Dendritic cell treated with granulocyte-macrophage colony-stimulating factor and Interleukin-4, amounts not matched to agents 40 ng/mL and 50 ng/mL, for 4 days (primary cell): ENCODE data around the gene IGF2R.

Experiments used
- H3K27ac Mint-ChIP-seq: one replicate; pipeline ENCODE4 v1.8.0; 2022; ENCODE audit warnings: mild to moderate bottlenecking, mixed read lengths
- H3K27me3 Mint-ChIP-seq: one replicate; pipeline ENCODE4 v1.8.0; 2022; ENCODE audit warnings: mild to moderate bottlenecking, mixed read lengths
- H3K36me3 Mint-ChIP-seq: one replicate; pipeline ENCODE4 v1.8.0; 2022; ENCODE audit warnings: low read depth, mixed read lengths
- H3K4me1 Mint-ChIP-seq: one replicate; pipeline ENCODE4 v1.8.0; 2022; ENCODE audit warnings: low read depth, mixed read lengths
- H3K4me3 Mint-ChIP-seq: one replicate; pipeline ENCODE4 v1.8.0; 2022; ENCODE audit warnings: mild to moderate bottlenecking, moderate library complexity, mixed read lengths
- H3K9me3 Mint-ChIP-seq: one replicate; pipeline ENCODE4 v1.8.0; 2022; ENCODE audit warnings: mixed read lengths
- intact Hi-C: fragments of 100-400 bp; cut with micrococcal nuclease; formaldehyde crosslinking; loops from one replicate; pipeline ENCODE4 v1.15.0; 2022

IGF2R gene

DNA sequence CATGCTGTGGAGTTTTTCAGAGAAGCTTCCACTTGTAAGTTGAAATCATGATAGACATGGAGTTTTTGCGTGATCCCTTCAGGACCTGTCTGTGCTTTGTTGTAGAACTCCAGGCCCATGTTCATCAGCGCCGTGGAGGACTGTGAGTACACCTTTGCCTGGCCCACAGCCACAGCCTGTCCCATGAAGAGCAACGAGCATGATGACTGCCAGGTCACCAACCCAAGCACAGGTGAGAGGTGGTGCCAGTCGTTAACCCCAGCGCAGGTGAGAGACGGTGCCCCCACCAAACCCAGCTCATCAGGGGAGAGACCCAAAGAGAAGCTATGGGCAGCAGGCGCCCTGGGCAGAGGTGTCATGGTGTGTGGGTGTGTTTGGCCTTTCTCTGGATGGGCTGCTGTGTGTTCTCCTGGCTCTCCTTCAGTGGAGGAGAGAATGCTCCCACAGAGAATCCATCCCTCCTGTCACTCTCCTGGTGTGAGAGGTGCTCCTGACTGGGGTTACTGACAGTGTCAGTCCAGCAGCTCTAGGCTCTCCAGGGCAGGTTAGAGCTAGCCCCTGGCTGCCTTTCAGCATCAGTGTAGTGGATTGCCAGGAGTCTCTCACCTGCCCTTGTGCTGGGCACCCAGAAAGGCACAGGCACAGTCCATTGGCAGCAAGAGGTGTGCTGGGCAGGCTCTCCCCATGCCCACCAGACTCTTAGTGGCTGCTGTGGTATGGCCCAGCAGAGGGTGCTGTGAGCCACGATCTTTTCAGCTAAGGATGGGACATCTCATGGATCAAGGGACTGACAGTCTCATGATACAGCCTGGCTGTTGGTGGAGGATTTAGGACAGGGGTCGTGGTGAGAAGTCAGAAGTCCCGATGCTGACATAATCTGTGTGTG lies 103.2 kb downstream of the IGF2R start:
- Mint-ChIP-seq H3K4me1 (no peaks in the 10 kb centered on the region), H3K27ac (no peak overlapping the region), H3K36me3 (peaks cover 100% of the 10 kb centered on the region), H3K4me3 (no peak overlapping the region), H3K27me3 (no peaks in the 10 kb centered on the region), H3K9me3 (no peaks in the 10 kb centered on the region)
- intact Hi-C loops, result no loop called here

DNA sequence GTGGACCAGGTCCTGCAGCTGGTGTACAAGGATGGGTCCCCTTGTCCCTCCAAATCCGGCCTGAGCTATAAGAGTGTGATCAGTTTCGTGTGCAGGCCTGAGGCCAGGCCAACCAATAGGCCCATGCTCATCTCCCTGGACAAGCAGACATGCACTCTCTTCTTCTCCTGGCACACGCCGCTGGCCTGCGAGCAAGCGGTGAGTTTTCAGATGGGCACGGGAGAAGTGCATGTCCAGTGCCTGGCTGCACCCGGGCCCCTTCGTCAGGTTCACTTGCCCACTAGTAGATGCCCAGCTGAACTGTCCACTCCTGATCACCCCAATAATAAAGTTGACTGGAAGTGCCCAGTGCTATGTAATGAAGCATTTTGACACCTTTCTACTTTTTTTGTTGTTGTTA lies 104.4 kb downstream of the IGF2R start:
- Mint-ChIP-seq H3K36me3 (peaks cover 100% of the 10 kb centered on the region), H3K27me3 (no peaks in the 10 kb centered on the region), H3K27ac (no peak overlapping the region), H3K4me1 (no peaks in the 10 kb centered on the region), H3K4me3 (no peak overlapping the region), H3K9me3 (no peaks in the 10 kb centered on the region)
- intact Hi-C loops, result no loop called here

DNA sequence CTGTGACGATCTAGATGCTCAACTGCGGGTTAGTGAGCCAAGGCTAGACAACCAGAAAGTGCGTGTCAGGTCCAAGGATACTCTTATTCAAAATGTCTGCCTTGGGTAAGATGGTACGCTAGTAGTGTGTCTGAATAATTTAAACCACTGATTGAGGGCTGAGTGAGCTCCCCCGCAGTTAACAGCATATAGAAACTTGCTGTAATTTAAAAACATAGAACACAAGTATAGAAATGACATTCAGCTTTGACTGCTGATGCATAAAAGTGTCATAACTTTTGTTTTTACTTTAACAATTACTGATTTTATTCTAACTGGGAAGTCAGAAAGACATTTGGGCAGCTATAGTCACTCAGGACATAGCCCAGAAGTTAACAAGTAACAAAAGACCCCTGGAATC lies 107.1 kb downstream of the IGF2R start:
- Mint-ChIP-seq H3K27me3 (no peaks in the 10 kb centered on the region), H3K9me3 (no peaks in the 10 kb centered on the region), H3K4me3 (no peak overlapping the region), H3K36me3 (peaks cover 100% of the 10 kb centered on the region), H3K4me1 (no peaks in the 10 kb centered on the region), H3K27ac (no peak overlapping the region)
- intact Hi-C loops, result no loop called here

DNA sequence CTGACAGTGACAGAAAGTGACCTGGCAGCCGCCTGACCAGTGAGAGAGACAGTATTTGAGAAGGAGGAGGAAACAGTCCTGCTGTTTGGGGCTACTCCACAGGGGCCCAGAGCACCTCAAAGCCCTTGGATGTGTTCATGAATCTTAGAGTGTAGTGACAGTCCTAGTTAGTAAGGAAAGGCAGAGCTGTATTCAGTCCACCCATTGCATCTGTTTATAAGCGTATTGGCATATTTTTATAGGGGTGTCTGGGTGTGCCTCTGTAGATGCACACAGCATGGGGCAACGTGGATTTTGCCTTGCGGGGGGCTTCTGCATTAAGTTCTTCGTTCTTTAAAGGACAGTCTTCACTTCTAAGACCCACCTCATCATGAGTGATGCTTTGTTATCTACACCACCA lies 108.1 kb downstream of the IGF2R start:
- intact Hi-C loops, result no loop called here
- no peaks in the 10 kb centered on the region for H3K27me3 Mint-ChIP-seq
- no peaks in the 10 kb centered on the region for H3K9me3 Mint-ChIP-seq
- H3K27ac Mint-ChIP-seq, result no peak overlapping the region
- no peaks in the 10 kb centered on the region for H3K4me1 Mint-ChIP-seq
- peaks cover 100% of the 10 kb centered on the region for H3K36me3 Mint-ChIP-seq
- no peak overlapping the region for H3K4me3 Mint-ChIP-seq

DNA sequence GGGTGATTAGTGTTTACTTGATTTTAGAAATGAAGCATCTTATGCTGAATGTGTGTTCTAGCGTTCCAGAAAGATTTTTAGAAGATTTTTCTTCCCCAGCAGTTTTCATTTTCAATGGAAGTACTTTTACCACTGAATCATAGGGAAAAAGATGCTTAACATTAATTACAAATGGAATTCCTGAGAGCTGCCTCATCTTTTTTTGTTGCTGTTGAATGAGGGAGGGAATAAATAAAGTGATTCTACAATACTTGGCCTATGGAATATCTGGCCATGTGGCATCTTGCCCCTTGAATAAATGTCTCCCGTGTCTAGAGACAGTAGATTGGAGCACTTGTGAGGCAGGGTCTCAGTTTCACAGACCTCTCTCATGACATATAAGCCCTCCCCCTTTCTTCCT lies 108.6 kb downstream of the IGF2R start:
- H3K9me3 Mint-ChIP-seq, result no peaks in the 10 kb centered on the region
- H3K27me3 Mint-ChIP-seq, result no peaks in the 10 kb centered on the region
- H3K4me3 Mint-ChIP-seq, result no peak overlapping the region
- H3K36me3 Mint-ChIP-seq, result peaks cover 100% of the 10 kb centered on the region
- H3K27ac Mint-ChIP-seq, result no peak overlapping the region
- intact Hi-C loops, result no loop called here
- no peaks in the 10 kb centered on the region for H3K4me1 Mint-ChIP-seq

DNA sequence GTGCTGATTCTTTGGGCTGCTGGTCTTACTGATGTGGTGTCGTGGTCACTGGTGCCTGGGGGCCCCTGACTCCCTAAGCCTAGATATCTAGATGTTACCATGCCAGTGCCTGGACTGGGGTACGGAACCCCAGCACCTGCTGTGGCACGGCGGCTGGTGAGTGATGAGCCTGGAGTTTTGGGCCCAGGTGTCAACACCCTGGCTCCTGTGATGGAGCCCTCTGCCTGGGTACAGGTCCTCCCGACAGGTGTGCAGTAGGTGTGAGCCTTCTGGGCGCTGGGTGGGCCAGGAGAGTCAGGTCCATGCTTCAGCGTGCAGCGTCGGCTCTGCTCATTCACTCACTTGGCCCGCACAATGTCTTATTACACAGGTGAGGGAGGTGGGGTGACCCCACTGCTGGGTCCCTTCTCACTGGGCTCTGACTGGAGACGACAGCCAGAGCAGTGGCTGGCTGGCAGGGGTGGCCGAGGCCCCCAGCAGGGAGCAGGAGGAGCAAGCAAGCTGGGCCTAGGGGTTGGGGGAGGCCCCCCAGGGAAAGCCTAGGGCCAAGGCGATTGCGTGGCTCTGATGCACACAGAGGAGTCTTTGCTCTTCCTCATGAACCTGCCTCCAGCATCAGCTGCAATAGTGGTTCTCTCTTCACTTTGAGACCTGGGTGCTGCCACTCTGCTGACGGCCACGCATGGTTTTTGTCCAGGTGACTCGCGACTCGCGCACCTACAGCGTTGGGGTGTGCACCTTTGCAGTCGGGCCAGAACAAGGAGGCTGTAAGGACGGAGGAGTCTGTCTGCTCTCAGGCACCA lies 110.2 kb downstream of the IGF2R start:
- intact Hi-C loops, result no loop called here
- H3K36me3 Mint-ChIP-seq, result peaks cover 100% of the 10 kb centered on the region

DNA sequence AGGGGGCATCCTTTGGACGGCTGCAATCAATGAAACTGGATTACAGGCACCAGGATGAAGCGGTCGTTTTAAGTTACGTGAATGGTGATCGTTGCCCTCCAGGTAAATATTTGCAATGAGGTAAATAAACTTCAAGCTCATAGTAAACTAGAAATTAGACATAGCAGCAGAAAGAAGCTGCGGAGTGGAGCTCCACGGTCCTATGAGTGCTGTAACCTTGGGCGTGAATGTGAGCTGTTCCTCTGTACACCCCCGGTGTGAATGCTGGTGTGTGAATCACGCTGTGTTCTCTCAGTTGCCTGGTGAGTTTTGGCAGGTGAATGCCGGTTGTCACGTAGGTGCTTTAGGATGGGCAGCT lies 110.8 kb downstream of the IGF2R start:
- Mint-ChIP-seq H3K4me1 (no peaks in the 10 kb centered on the region), H3K4me3 (no peak overlapping the region)

More for the DNA sequence above, 110.2 kb downstream of the IGF2R start:
- Mint-ChIP-seq H3K4me3 (no peak overlapping the region), H3K27me3 (no peaks in the 10 kb centered on the region), H3K9me3 (no peaks in the 10 kb centered on the region), H3K4me1 (no peaks in the 10 kb centered on the region), H3K27ac (no peak overlapping the region)

DNA sequence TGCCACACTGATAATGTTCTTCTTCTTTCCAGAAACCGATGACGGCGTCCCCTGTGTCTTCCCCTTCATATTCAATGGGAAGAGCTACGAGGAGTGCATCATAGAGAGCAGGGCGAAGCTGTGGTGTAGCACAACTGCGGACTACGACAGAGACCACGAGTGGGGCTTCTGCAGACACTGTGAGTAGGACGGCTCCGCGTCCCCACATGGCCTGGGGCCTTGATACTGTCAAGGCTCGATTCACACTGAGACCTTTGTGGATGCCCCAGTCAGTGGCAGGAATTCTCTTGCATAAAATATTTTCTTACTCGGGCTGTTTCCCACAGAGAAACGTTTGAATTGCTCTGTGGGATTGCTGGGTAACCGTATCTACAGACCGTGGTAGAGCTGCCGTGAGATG lies 111.2 kb downstream of the IGF2R start:
- intact Hi-C loops, result loop anchor here (10.0 kb wide), 1 partner anchor 305 kb away; no protein-coding TSS in a partner anchor
- no peak overlapping the region for H3K27ac Mint-ChIP-seq
- no peak overlapping the region for H3K4me3 Mint-ChIP-seq
- peaks cover 100% of the 10 kb centered on the region for H3K36me3 Mint-ChIP-seq
- no peaks in the 10 kb centered on the region for H3K9me3 Mint-ChIP-seq
- peaks cover 3% of the 10 kb centered on the region for H3K4me1 Mint-ChIP-seq
- no peaks in the 10 kb centered on the region for H3K27me3 Mint-ChIP-seq

More for the DNA sequence above, 110.8 kb downstream of the IGF2R start:
- Mint-ChIP-seq H3K27me3 (no peaks in the 10 kb centered on the region), H3K27ac (no peak overlapping the region), H3K36me3 (peaks cover 100% of the 10 kb centered on the region), H3K9me3 (no peaks in the 10 kb centered on the region)
- intact Hi-C loops, result loop anchor here (10.0 kb wide), 1 partner anchor 305 kb away; no protein-coding TSS in a partner anchor

DNA sequence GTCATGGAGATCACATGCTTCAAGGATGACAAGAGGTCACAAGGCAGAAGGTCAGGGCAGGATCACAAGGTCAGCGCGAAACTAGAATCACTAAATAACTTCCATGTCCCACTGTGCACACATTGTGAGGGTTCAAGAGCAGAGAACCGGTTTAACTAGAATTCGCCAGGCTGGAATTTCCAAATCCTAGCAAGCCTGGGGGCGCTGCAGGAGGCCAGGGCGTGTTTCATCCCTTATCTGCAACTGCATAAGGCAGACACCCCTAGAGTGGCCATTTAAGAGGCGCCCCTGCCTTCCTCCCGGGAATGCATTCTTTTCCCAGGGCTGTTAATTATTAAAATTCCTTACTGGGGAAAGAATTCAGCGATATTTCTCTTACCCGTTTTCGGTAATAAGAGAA lies 112.5 kb downstream of the IGF2R start:
- Mint-ChIP-seq H3K4me3 (no peak overlapping the region), H3K36me3 (peaks cover 100% of the 10 kb centered on the region), H3K4me1 (peaks cover 5% of the 10 kb centered on the region), H3K27ac (no peak overlapping the region), H3K9me3 (no peaks in the 10 kb centered on the region), H3K27me3 (no peaks in the 10 kb centered on the region)
- intact Hi-C loops, result loop anchor here (10.0 kb wide), 1 partner anchor 307 kb away; no protein-coding TSS in a partner anchor

DNA sequence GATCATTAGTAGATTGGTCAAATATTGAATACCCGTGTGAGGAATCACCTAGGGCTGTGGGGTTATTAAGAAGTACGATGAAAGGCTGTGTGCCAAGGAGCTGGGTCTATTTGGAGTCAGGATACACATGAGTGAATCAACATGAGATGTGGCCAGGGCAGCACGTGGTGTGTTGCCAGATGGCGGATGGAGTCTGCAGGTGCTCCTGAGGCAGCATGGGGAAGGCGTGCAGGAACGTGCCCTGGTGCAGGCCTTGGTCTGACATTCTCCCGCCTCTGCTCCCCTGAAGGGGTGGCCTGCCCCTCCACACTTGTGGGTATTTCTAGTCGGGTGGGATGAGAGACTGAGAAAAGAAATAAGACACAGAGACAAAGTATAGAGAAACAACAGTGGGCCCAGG lies 113.7 kb downstream of the IGF2R start:
- Mint-ChIP-seq H3K4me1 (peaks cover 5% of the 10 kb centered on the region), H3K4me3 (no peak overlapping the region), H3K27ac (no peak overlapping the region), H3K9me3 (no peaks in the 10 kb centered on the region), H3K27me3 (no peaks in the 10 kb centered on the region), H3K36me3 (peaks cover 100% of the 10 kb centered on the region)
- intact Hi-C loops, result loop anchor here (10.0 kb wide), 1 partner anchor 308 kb away; no protein-coding TSS in a partner anchor

DNA sequence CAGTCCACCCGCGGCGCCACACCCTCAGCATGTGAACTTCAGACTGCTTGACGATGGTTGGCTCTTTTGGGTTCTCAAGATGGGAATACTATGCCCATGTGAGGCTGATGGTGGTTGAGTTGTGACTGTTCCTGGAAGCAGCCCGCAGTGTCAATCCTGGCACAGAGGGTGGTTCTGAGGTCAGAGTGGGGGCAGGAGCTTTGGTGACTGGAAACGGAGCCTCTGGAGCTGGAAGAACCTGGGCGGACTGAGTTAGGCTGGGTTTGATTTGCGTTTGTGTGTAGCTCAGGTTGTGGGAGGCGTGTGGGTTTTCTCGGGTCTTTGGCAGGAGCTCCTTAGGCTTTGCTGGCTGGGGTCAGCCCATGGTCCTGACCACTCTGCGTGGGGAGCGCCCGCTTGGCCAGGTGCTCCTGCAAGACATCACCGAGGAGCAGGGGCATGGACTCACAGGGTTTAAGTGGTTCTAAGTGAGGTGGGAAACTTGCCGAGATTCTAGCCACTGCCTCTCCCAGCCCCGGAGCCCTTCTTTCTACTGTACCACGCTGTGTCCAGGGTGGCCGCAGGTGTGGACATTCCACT lies 115.4 kb downstream of the IGF2R start:
- H3K27ac Mint-ChIP-seq, result no peak overlapping the region
- H3K9me3 Mint-ChIP-seq, result no peaks in the 10 kb centered on the region
- H3K27me3 Mint-ChIP-seq, result no peaks in the 10 kb centered on the region
- H3K36me3 Mint-ChIP-seq, result peaks cover 100% of the 10 kb centered on the region
- peaks cover 5% of the 10 kb centered on the region for H3K4me1 Mint-ChIP-seq
- no peak overlapping the region for H3K4me3 Mint-ChIP-seq
- intact Hi-C loops, result loop anchor here (10.0 kb wide), 1 partner anchor 309 kb away; no protein-coding TSS in a partner anchor

DNA sequence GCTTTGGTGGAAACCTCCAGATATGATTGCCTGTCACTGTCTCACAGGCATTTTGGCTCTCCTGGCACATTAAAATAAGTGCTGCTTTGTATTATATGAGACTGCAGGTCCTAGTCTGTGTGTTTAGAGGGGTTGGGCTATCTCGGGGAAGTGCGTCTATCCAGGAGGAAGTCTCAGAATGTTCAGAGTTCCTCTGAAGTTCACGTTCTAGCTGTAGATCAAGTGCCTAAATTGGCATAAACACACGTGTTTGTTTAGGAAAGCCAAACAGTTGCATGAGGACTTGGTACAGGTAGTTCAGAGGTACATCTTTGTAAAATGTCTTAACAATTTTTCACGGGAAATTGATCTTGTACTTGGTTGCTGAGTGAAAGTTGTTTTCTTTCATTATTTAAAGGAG lies 116.3 kb downstream of the IGF2R start:
- Mint-ChIP-seq H3K27me3 (no peaks in the 10 kb centered on the region), H3K4me1 (peaks cover 5% of the 10 kb centered on the region), H3K27ac (no peak overlapping the region), H3K36me3 (peaks cover 100% of the 10 kb centered on the region), H3K4me3 (no peak overlapping the region), H3K9me3 (no peaks in the 10 kb centered on the region)
- intact Hi-C loops, result loop anchor here (10.0 kb wide), 1 partner anchor 310 kb away; no protein-coding TSS in a partner anchor

DNA sequence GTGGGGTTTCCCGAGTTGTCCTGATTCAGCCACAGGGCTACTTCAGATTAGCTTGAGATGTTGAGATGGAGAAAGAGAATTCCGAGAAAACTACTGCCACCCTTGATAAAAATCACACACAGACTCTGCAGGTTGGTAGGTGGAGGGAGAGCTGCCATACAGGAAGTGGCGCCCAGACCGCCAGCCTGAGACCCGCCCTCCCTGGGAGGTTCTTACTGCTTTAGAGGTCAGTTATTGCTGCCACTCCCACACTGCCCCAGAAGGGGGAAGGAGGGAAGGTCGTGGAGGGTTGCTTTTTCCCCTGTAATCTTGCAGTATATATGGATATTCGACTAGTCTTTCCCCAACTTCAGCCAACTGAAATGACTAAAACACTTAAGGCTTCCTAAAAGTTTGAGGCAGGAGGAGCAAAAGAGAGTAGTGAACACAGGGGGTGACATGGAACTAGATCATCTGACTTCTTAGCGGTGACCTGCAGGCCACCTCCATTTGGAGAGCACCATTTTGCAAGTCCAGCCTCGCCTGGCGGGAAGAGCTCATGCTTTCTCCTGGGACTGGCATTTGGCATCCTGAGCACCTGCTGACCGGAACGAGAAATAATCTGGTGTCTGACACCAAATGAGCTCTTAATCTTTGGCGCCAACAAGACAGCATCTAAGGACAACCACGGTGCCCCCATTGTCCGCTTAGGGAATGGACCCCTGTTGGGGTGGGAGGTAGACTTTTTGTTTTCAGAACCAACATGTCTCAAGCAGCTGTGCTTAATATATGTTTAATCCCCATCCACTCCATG lies 117.0 kb downstream of the IGF2R start:
- Mint-ChIP-seq H3K9me3 (no peaks in the 10 kb centered on the region), H3K4me3 (no peak overlapping the region), H3K36me3 (peaks cover 100% of the 10 kb centered on the region), H3K4me1 (peaks cover 5% of the 10 kb centered on the region), H3K27me3 (no peaks in the 10 kb centered on the region), H3K27ac (no peak overlapping the region)
- intact Hi-C loops, result loop anchor here (10.0 kb wide), 1 partner anchor 311 kb away; no protein-coding TSS in a partner anchor
